ENCODE results near the gene SLC6A8.
"Not testable (repeated sequence)": the region's sequence is repeated elsewhere in the genome, so short reads cannot be mapped to it uniquely, and the experiment has no call there.

SLC6A8 gene

DNA sequence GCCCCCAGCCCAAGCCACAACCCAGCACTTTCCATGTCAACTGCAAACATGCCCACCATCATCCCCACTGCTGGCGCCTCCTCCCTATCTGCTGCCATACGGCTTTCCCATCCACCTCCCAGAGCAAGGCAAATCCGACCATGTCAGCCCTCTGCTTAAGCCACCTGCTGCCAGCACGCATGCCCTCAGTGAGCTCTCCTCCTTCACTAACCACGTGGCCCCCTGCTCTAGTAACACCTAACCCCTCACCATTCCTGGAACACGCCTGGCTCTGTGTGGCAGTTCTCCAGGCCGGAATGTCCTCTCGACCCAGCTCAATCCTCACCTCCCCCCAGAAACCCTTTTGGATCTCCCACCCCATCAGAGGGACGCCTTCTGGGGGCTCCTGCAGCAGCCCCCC, 19.1 kb downstream of the SLC6A8 start:
- DNase-seq (ENCODE audit: low read depth in 2 of 2): no peak

DNA sequence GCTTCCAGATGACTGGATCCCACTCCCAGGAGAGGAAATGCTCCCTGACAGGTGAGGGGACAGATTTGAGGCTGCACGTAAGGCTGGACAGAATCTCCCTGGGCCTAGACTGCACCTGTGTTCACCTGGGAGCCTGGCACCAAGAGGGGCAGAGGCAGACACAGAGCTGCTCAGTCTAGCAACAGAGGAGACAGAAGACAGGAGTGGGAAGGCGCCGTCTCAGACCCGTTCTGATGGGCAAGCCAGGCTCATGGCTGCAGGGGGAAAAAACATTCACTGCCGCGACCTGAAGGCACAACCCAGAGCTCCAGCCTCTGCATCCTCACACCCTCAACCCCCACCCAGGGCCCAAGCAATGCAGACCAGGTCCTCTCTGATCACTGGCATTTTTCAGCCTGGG, 19.7 kb downstream of the SLC6A8 start:
- DNase-seq (ENCODE audit: low read depth in 2 of 2): no peak

DNA sequence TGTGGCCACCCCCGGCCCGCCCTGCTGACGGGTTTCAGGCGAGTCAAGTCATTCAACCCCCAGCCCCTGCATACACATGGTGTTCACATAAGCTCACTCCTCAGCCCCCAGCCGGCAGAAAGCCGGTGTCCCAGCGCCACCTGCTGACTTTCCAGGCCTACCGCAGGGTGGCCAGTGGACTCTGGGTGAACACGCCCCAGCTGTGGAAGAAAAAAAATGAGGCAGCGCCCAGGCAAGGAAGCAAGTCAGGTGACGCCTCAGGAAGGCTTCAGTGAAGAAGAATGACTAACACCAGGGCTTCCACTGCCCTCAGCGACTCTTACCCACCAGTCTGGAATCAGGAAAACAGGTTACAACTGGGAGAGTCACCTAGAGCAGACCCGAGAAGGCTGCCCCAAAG, 20.7 kb downstream of the SLC6A8 start:
- no peak for DNase-seq (ENCODE audit: low read depth in 2 of 2)

DNA sequence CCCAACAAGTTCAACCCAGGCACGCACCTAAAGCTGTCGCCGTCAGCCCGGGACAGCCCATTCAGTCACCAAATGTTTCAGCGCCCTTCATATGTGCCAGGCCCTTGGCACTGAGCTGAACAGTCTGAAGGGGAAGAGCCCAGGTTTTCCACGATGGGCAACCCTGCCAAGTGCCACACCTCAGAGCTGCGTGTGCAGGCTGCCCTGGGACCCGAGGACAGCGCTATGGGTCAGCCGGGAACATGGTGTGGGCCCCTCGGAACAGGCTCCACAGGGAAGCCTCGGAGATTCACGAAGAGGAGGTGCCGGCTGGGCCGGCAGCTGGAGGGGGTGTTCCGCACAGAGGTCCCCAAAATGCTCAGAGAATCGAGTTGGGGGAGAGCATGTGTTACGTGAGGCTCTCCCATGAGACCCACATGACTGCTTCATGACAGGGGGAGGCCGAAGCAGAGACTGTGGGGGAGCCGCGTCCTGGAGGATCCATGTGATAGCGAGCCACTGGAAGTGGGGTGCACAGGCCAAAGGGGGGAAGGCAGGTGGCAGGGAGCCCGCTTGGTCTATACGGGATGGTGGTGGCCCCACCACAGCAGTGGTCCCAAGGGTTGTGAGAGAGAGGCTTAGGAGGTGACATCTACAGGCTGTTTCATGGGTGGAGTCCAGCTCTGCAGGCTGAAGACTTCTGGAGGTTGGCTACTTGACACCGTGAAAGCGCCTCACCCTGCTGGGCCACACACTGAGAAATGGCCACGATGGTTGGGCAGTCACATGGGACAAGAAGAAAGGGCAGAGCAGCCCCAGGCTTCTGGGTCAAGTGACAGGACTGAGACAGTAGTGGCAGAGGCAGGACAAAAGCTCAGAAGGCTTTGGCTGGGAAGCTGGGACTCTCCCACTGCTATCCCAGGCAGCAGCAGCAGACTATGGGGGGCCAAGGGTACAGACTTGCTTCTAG, 22.3 kb downstream of the SLC6A8 start:
- DNase-seq (ENCODE audit: low read depth in 2 of 2): no peak

DNA sequence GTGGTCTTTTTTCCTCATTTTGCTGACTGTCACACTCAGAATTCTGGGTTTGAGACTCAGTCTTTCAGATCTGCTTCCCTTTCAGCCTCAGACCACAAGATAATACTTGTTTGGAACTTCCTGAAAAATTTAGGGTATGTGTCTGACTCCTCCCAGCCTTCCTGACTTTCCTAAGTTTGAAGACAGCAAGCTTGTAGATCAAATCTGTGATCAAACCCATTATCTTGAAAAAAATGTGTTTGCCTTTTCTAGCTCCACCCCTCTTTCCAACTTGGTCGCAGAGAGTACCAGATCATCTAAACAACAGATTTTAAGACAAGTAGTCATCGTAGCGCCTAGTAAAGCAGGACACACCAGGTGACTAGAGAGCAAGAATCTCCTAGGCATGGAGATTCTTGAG, 26.5 kb downstream of the SLC6A8 start:
- no peak for DNase-seq (ENCODE audit: low read depth in 2 of 2)

DNA sequence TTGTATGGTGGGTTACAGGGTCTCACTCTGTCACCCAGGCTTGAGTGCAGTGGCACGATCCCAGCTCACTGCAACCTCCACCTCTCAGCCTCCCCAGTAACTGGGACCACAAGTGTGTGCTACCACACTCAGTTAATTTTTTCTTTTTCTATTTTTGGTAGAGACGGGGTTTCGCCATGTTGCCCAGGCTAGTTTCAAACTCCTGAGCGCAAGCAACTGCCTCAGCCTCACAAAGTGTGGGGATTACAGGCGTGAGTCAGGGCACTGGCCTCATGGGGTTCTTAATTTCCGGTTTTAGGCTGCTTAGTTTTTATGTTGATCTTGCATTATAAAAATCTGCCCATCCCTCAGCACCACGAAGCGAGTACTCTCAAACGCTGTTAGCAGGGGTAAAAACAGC, 29.7 kb downstream of the SLC6A8 start:
- DNase-seq (ENCODE audit: low read depth in 2 of 2): no peak

DNA sequence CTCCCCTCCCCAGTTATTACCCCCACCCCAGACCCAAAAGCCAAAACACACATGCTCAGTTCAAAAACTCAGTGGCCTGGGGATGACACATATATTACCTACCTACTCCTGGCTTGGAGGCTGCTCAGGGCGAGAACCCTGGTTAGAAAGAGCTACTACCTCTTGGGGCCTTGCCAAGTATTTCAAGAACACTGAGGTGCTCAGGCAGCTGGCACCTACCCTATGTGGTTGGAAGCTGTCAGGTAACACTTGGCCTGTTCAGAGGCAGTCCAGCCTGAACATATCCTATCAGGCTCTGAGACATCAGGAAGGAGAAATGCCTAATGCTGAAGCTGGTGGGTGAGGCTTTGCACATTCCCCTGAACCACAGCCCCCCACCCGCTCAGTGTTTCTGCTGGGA, 31.5 kb downstream of the SLC6A8 start:
- DNase-seq (ENCODE audit: low read depth in 2 of 2): no peak

DNA sequence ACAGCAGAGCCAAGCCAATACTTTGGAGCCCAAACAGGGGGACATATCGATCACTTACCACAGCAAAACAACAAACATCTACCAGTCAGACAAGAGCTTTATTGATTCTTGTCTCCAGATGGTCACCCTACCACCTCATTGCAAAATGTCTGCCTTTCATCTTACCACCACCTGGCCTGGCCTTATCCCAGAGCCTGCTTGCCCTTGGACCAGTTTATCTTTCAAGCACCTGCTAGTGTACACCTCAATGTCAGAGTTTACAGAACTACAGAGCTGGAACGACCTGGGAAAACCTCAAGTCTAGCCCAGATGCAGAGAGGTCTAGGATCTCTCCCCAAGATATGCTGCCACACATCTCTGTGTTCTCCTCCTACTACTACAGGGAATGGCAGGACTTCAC, 32.0 kb downstream of the SLC6A8 start:
- DNase-seq (ENCODE audit: low read depth in 2 of 2): no peak

DNA sequence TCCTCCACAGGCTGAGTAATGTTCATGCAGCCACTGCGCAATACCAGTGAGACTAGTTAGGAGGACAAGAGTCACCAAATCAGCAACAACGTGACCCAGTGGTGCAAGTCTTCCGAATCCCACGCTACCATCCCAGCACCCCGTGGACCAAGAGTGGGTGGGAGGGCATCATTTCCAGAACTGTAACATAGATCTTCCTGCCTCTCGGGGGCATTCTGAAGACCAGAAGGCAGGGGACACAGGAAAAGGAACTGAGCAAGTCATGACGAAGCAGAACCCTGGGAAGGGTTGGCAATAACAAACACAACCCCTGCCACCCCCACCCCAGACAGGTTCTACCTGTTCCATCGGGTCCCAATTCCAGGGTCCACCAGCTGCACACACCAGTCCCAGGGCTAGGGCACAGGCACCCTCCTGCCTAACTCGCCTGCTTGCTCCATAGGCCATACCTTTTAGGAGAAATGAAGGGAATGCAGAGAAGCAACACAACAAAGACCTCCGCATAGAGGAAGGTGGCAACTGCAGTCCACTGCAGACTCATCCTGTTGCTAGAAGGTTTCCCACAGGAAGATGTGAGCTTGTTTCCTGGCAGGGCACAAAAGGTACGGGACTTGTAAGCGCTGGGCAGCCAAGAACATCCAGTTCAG, 35.1 kb downstream of the SLC6A8 start:
- DNase-seq (ENCODE audit: low read depth in 2 of 2): no peak

DNA sequence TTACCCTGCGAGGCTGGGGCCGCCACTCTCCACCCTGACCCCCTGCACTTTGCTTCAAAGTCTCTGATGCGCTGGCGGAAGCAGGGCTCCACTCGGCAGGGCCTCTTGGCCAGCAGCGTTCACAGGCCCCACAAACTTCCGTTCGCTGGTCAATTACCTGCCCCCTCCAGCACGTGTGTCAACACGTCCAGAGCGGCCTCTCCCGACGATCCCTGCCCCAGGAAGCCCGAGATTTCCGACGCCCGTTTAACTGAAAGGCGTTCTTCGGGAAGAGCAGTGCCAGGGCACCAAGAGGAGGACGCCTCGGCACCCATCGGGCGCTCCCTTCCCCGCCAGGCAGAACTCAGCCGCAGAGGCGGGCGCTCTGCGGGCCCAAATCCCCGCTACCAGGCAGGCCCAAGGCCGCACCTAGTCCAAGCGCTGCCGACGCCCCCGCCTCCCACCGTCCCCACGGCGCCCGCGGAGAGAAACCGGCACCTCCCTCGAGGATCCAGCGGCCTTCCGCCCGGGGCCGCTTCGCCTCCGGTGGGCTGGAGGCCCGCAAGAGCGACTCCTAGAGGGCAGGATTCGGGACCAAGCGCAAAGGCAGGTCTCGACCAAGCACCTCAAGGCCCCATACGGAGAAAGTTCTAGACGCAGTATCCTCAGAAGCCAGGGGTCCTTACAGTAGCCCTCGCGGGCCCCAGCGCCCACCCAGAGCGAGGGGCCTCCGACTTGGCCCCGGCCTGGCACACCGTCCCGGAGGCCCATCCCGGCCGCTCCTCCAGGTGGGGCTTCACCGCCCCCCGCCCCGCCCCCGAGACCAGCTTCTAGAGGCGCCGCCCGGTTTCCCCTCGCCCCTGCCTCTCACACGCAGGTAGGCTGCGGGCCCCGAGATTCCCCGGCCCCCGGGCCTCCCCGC, 35.9 kb downstream of the SLC6A8 start:
- DNase-seq (ENCODE audit: low read depth in 2 of 2): peak in 1 of 2 donors; percentile 17

DNA sequence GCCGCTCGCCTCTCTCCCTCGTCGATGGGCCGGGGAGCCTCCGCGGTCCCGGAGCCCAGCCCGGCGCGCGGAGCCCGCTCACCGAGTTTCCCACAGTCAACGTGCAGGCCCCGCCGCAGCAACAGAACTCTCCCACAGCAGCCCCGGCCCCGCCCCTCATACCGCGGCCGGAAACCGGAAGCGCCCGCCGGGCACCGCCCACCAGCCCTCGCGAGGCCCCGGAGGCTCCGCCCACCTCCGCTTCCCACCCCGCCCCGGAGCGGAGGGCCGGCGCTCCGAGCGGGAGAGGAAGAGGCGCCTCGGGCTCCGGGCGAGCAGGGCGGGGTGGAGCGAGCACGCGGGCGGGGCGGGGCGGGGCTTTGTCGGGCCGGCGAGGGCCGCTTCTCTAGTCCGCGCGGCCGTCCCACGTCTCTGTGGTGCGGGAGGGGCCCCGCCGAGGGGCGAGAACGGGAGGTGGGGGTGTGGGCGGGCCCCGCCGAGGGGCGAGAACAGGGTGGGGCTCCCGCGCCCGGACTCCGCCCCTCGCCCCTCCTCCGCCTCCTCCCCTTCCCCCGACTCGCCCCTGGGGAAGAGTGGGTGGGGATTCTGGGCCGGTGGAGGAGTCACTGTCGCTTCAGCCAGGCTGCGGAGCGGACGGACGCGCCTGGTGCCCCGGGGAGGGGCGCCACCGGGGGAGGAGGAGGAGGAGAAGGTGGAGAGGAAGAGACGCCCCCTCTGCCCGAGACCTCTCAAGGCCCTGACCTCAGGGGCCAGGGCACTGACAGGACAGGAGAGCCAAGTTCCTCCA, 36.7 kb downstream of the SLC6A8 start, which contains the start of the genes ABCD1 and BCAP31:
Gene ABCD1 (plus strand): TSS at position 605 of the 787 bp plus-strand sequence. CDS start 411 bp downstream, outside the sequence.
Gene BCAP31 (minus strand): TSS at position 136 of the 787 bp plus-strand sequence. CDS start 1,143 bp downstream, outside the sequence.
- DNase-seq (ENCODE audit: low read depth in 2 of 2): peak; percentile 77

DNA sequence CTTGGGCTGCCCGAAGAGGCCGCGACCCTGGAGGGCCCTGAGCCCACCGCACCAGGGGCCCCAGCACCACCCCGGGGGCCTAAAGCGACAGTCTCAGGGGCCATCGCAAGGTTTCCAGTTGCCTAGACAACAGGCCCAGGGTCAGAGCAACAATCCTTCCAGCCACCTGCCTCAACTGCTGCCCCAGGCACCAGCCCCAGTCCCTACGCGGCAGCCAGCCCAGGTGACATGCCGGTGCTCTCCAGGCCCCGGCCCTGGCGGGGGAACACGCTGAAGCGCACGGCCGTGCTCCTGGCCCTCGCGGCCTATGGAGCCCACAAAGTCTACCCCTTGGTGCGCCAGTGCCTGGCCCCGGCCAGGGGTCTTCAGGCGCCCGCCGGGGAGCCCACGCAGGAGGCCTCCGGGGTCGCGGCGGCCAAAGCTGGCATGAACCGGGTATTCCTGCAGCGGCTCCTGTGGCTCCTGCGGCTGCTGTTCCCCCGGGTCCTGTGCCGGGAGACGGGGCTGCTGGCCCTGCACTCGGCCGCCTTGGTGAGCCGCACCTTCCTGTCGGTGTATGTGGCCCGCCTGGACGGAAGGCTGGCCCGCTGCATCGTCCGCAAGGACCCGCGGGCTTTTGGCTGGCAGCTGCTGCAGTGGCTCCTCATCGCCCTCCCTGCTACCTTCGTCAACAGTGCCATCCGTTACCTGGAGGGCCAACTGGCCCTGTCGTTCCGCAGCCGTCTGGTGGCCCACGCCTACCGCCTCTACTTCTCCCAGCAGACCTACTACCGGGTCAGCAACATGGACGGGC, 37.5 kb downstream of the SLC6A8 start:
- DNase-seq (ENCODE audit: low read depth in 2 of 2): no peak

DNA sequence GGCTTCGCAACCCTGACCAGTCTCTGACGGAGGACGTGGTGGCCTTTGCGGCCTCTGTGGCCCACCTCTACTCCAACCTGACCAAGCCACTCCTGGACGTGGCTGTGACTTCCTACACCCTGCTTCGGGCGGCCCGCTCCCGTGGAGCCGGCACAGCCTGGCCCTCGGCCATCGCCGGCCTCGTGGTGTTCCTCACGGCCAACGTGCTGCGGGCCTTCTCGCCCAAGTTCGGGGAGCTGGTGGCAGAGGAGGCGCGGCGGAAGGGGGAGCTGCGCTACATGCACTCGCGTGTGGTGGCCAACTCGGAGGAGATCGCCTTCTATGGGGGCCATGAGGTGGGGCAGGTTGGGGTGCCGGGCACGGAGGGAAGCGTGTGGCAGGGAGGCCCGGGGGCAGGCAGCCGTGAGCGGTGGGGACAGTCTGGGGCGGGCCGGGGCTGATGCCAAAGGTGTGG, 38.1 kb downstream of the SLC6A8 start:
- no peak for DNase-seq (ENCODE audit: low read depth in 2 of 2)

DNA sequence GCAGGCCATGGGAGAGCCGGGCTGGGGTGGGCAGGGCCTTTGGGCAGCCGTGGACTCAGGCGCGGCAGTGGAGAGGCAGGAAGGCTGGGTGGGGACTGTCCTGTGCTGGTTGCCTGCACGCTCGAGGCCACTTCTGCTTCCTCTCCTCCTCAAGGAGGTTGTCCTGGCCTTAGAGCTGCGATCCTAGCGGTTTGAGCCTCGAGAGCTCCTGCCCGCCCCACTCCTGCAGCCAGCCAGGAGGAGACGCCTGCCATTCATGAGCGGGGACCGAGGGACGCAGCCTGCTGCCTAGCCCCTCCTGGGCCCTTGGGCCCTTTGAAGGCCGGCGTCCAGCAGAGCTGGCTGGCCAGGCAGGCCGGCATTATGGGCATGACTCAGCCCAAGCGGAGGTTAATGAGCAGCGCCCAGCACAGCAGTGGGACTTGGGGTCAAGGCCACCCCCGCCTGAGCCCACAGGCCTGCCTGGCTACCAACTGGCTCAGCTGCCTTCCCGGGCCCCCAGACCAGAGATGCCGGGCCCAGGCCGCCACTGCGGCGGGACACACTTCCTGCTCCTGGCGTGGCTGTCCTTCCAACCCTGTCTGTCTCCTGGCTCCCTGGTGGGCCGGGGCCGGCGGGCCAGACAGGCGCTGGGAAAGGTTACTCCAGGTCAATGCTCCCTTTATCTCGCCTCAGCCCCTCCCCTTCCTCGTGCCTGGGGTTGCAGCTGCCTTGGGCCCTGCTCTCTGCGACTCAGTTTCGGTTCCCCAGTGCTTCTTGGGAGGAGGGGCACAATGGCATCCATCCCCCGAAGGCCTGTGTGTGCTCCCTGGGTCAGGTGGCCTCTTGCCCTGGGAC, 38.8 kb downstream of the SLC6A8 start:
- DNase-seq (ENCODE audit: low read depth in 2 of 2): no peak

DNA sequence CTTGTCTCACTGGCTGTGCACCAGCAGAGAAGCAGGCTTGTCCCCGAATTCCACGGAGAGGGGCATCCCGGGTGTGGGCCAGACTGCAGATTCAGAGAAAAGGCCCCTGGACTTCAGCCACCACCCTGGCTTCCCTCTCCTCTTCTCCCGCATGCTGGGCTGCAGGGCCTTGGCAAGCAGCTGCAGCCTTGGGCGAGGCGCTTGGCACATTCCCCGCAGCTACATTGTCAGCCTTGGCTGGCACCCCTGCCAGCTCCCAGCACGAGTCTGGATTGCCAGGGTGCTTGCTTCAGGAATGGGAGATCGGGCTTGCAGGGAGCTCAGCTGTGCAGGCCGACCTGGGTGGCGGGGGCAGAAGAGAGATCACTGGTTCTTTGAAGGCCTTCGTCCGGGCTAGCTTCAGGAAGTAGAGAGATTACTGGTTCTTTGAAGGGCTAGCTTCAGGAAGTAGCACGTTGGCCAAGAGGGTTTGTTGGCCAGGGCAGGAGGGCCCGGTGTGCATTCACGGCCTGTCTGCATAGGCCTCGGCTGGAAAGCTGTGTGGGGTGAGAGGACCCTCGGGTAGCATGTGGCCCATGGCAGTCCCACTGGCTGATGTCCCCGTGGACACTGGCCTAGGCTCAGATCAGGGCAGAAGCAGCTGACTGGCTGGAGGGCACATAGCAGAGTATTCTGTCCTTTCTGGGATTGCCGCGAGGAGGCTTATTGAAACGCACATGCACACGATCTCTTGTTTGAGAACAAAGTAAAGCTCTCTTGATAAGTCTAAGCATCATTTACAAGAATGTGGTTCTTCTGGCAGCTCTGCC, 39.6 kb downstream of the SLC6A8 start:
- DNase-seq (ENCODE audit: low read depth in 2 of 2): no peak

DNA sequence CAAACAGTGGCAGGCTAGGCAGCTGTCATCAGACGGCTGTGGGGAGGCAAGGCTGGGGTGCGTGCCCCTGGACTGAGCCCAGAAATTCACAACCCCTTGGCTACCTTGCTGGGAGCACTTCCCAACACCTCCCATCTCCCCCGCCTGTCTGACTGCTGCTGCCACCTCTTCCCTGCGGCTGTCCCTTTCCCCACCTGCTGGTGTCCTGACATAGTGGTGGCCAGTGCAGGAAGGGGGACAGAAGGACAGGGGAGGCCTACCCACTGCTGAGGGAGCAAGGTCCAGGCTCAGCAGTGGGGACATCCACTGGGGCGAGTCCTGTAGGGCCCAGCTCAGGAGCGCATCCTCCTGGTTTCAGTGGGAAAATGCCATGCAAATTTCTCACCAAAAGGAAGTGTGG, 40.4 kb downstream of the SLC6A8 start:
- DNase-seq (ENCODE audit: low read depth in 2 of 2): no peak

DNA sequence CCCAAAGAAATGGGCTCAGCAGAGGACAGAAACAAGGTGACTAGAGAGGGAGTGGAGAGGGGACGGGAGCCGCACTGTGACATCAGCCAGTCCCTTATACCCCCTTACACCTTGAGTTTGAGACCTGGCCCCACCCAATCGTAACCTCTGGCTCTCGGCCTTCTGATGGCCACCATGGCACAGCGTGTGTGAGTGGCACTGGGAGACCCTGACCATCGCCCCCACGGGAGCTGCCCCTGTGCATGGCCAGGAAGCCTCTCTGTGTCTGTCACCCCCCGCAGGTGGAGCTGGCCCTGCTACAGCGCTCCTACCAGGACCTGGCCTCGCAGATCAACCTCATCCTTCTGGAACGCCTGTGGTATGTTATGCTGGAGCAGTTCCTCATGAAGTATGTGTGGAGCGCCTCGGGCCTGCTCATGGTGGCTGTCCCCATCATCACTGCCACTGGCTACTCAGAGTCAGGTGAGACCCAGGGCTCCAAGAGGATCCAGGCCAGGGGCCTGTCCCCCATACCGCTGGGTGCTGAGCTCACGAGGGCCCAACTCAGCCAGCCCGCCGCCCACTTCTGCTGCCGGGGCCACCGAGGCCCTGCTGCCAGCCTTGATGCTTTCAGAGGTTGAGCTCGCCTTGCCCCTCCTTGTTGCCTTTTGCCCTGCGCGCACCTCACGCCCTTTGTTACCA, 41.4 kb downstream of the SLC6A8 start:
- DNase-seq (ENCODE audit: low read depth in 2 of 2): no peak

DNA sequence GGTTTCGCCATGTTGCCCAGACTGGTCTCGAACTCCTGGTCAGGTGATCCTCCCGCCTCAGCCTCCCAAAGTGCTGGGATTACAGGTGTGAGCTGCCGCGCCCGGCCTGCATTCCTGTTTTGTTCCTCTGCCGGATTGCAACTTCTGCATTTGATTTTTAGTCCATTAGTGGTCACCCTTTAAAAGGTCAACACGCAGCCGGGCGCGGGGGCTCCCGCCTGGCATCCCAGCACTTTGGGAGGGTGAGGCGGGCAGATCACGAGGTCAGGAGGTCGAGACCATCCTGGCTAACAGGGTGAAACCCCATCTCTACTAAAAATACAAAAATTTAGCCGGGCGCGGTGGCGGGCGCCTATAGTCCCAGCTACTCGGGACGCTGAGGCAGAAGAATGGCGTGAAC, 42.4 kb downstream of the SLC6A8 start:
- not testable (repeated sequence) for DNase-seq (ENCODE audit: low read depth in 2 of 2)
